ENCODE results near the gene RASAL3.

The RASAL3 gene

DNA sequence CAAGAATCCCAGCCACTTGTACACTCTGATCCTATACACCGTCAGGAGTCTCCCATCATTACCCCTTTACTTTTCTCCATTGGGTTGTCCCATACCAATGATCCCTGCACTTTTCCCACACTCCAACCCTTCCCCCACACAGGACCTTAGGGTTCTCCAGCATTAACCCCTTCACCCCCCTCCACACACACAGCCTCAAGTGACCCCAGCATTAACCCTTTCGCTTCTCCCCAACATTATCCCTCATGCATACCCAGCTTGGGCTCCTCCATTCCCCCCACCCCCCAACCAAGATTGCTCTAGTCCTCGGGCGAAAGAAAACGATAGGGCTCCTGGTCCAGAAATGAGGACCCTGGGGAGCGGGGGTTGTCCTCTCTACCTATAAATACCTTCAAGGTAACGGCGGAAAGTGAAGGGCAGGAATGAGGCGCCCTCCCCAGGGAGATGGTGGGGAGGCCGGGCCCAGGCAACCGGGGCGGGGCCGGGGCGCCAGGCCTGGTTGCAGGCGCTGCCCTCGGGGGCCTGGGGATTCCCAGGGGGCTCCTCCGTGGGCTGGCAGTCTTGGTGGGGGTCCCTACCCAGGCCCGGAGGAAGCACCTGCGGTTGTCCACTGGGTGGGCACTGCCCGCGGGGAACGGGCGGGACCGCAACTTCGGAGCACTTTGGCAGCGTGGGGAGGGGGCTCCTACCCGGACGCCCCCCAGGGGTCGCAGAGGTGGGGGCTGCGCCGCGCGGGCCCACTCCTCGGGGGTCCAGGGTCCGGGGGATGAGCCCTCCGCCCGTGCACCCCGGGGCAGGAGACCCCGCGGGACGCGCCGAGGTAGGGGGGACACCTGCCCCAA lies 15.3 kb downstream of the RASAL3 start:
- no peak for DNase-seq

DNA sequence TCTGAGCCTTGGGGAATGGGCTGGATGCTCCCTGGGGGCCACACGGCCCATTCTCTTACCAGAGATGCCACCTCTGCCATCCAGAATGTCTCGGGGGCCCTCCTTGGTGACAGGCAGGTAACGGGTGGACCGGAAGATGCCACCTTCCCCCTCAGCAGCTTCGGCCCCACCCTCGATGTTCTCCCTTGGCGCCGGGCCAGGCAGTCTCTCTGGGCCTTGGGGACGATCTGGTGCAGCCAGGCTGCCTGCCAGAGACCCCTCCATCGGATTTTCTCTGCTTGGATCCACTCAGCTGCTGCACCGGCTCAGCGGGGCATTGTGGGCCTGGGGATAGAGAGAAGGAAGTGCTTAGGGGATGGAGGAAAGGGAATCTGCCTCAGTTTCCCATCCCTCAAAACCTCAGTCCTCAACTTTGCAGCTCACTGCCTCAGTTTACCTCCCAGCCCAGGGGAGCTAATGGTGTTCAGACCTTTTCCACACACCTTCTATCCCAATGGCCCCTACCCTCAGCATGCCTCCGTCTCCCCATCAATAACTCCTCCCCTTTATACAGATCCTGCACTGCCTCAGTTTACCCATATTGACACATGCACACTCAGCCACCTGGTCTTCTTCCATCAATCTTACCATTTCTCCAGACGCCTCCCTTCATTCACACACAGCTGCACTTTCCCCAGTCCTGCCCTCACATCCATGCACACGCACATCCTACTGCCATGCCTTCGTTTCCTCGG lies 16.1 kb downstream of the RASAL3 start:
- no peak for DNase-seq

DNA sequence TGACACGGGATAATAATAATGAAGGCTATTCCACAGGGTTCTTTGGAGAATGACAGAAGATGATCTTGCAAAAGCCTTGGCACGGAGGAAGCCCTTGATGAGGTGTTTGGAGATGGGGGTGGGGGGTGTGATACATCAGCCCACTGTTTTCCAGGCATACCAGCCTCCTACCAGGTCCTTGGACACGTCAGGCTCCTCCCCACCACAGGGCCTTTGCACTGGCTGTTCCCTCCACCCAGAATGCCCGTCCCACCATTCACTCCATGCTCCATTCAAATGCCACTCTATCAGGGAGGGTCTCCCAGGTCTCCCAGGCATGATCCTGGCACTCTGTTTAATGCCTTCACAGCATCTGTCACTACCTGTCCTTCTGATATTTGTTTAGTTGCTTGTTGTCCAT lies 17.3 kb downstream of the RASAL3 start:
- DNase-seq, result no peak

DNA sequence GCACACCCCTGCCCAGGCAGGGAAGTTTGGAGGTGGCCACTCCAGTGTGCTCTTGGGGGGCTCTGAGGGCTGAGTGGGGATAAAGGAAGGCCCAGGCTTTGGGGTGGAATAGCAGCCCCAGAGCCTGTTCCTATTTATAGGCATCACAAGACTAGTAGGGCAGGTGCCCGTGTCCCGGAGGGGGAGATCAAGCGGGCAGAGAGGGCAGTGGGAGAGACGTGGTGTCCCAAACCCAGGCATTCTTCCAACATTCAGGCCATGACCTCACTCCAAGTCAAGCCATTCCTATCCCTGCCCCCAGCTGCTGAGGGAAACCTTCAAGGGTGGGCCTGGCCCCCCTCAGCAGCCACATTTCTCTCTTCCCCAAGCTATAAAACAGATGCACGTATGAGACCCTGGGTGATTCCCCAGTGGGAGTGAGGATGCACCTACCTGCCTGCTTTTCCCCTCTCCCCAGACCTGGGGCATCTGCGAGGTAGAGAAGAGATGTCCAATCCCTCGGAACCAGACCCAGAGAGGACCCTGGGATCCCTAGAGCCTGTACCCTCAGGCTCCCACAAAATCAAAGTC lies 18.5 kb downstream of the RASAL3 start:
- DNase-seq, result no peak

DNA sequence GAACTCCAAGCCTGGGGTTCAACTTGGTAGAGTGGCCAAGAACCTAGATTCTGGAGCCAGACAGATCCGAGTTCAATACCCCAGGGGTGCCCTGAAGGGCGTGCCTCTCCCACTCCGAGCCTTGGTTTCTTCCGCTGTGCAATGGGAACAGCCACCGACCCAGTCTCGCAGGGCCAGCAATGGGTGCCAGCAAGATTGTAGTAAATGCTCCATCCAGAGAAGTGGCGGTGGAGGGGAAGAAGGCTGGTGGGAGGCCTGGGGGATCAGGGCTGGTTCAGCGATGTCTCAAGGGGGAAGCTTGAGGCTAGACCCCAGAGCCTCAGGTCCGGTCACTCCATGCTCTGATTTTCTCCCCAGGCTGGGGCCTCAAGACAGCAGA lies 19.1 kb downstream of the RASAL3 start:
- DNase-seq, result no peak

DNA sequence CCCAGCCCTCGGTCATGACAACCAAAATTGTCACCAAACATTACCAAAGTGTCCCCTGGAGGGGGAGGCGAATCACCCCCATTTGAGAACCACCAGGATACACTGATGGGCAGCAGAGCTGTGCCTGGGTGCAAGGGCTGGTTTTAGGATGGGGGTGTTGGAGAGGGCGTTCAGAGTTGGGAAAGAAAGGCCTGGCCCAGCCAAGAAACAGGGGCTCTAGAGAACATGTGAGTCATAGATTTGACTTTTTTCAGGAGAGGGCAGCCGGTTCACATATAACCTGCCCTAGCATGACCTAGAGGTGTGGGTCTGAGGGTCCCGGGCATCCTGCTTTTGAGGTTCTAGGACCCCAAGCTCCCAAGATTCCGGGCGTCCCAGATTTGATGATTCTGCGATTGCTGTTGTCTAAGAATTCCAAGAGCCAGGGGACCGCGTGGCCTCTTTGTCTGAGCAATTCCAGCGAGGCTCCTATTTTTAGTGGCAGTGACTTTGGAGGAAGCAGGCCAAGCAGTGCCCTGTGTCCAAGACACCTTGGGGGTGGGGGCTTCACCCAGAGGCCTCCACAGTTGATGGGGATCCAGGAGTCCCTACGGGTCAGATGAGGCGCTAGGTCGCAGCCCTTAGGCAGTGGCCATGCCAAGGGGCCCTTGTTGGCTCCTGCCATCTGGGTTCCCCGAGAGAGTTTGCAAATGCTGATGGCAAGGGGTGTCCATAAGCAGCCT lies 19.7 kb downstream of the RASAL3 start:
- no peak for DNase-seq

DNA sequence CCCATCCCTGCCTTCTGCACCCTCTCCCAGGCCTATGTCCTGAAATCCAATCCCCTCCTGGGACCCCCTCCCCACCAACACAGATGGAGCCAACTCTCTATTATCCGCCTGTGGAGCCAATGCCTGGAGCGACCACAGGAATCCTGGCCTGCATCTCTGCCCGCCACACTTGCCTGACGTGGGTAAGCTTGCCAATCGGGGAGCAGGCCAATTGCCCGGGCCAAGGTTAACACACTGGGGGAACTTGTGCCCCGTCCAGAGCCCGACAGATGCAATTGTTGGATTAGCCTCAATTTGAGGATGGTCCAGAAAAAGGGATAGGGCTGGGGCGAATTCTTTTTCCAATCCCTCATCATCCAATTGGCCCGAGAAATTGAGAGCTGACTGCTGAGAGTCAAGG lies 20.5 kb downstream of the RASAL3 start:
- no peak for DNase-seq

DNA sequence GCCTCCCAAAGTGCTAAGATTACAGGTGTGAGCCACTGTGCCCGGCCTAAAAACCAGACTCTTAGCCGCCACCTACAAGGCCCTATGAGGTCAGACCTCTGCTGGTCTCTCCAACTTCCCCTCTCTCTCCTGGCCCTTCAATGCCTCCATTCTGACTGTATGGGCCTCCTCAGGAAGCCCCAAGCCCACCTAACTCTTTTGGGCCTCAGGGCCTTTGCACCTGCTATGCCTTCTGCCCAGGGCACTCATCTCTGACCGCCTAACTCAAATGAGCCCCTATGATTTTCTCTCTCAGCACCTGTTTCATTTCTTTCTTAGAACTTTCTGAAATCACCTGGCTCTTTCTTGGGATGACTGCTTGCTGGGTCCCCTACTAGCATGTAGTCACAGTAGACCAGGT lies 21.0 kb downstream of the RASAL3 start:
- no peak for DNase-seq

DNA sequence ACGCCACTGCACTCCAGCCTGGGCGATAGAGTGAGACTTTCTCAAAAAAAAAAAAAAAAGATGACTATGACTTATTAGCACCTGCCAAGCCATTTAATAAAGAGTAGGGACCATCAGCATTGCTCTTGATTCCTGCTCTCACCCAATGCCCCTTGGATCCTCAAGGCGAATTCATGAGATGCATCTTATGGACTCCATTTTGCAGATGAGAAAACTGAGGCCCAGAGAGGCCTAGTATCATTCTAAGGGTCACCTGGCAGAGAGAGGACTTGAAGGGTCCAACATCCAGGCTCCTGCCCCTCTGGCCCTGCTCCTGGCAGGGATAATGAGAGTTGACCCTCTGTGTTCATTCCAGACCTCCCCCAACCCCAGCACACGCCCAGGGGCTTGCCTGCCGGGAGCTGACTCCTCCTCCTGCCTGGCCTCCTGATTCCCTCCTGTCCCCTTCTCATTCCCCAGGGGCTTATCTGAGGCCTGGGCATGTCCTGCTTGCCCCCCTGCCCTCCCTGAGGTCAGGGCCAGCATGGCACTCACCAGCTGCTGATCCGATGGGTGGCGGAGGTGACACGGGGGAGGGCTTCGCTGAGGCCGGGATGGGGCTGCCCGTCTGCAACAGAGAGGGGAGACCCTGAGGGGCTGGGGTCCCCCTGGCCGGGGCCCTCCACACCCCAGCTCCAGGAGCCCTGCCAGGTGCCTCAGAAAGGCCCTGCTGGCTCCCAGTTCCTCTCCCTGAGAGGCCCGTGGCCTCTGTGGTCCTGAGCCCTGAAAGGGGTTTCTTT lies 22.0 kb downstream of the RASAL3 start:
- no peak for DNase-seq

DNA sequence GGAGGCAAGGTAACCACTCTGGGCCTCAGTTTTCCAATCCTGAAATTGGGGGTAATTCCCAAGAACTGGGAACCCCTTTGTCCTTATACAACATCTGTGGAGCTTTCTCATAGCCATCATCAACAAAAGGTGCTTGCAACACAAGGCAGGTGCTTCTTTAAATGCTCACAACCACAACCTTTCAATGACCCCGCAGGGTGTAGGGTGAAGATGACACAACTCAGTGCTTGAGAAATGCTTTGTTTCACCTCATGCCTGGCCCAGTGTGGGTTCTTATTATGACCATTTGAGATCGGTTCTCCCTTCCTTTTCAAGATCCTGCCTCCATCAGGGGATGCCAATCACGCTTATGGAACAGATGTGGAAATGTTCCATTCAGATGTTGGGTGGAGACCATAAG lies 23.0 kb downstream of the RASAL3 start:
- DNase-seq, result no peak

DNA sequence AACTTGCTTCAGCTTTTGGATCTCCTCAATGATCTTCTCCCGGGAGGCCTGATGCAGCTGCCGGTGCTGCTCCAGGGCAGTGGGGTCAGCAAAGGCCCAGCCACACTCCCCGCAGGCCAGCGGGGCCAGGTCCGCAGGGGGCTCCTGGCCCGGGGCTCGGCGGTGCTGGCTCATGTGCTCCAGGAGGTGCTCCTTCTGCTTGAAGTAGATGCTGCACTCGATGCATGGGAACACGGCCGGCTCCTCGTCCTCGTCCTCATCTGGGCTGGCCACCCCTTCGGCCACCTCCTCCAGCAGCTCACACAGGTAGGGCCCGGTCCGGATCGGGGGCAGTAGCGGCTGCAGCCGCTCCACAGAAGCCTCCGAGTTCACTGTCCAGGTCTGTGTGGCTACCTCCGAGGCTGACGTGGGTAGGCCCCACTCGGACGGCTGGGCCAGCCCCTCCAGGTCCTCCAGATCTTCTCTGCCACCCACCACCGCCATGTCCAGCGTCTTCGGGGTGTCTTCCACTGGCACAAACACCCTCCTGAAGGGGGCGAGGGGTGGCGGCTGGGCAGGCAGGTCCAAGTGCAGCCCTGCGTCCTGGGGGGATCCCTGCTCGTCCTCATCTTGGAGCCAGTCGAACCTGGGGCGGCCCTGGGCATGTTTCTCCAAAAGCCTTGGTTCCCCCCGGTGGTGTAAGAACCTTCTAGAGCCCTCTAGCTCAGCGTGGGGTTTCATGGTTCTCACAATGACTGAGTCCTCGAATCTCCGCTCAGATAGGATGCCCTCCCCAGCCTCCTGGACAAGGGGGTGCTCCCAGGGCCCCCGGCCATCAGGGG lies 24.3 kb downstream of the RASAL3 start:
- no peak for DNase-seq

DNA sequence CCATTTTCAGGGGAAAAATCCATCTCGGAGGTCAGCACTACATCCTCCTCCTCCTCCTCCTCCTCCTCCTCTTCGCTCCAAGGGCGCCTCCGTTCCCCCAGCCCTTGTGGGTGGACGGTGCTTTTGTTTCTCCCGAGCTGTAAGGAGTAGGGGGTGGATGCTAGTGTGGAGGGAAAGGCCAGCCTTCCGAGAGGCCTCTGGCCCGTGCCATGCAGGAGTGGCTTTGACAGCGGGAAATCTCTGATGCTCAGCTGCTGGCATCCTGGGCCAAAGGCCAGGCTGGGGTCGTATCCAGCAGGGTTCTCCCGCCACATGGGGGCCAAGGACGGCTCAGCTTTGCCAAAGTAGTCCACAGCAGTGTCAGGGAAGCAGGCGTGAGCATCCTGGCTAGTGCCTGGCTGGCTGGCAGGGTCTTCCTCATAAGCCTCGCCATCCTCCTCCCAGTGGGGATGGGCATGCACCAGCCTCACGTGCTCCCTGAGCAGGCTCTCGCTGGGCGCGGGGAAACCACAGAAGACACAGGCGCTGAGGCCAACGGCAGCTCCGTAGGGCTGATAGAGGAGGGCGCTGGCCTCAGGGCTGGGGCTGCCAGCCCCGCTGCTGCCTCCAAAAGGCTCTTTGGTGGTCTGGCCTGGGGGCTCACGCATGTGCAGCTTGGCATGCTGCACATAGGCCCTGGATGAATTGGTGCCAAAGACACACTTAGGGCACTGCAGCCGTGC lies 25.1 kb downstream of the RASAL3 start:
- DNase-seq, result no peak

DNA sequence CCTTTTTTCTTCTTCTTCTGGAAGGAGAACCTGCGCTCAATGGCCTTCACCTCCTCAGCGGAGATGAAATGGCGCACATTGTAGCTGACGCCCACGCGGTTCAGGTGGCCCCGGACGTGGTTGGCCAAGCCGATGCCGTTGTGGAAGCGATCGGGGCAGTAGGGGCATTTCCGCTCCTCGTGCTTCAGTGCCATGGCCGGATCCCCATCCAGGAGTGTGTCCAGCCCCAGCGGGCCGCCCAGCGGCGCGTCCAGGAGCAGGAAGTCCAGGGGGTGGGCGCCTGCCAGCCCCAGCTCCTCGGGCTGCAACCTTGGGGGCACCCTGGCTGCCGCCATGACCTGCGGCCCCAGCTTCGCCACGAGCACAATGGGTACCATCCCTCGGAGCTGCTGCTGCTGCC lies 25.8 kb downstream of the RASAL3 start:
- DNase-seq, result no peak

DNA sequence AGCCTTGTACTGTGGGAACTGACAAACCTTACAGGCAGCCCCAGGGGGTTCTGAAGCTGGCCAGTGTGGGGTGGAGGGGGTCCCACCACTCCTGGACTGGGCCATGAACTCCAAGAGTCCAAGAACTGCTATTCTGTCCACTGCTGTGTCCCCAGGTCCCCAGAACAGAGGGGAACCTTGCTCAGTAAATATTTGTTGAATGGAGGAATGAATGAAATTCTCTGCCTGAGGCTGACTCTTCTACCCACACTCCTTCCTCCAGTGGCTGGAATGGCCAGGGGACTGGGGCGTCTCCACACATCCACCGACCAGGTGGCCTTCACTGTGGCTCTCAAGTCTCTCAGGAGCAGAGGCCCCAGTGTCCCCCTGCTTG lies 26.2 kb downstream of the RASAL3 start:
- DNase-seq, result no peak

DNA sequence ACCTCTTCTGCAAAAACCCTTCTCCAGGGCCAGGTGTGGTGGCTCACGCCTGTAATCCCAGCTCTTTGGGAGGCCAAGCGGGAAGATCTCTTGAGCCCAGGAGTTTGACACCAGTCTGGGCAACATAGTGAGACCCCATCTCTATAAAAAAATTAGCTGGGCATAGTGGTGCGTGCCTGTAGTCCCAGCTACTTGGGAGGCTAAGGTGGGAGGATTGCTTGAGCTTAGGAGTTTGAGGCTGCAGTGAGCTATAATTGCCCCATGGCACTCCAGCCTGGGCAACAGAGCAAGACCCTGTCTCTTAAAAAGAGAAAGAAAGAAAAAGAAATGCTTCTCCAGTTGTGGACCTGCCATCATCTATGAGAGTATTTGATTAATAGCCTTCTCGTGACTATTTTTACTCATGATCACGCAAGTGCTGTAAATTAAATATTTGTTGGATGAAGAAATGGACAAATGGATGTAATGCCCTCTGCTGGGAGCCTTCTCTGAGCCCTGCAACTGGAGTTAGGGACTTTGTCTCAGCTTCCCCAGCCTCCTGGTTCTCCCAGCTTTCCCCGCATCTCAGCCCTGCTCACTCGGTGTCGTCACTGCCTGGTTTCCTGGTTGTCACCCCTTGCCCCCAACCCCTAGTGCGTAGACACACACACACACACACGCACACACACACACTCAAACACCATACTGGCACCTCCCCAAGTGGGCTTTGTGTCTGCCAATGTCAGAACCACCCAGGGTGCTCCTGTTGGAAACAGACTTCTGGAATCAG lies 26.8 kb downstream of the RASAL3 start:
- no peak for DNase-seq

DNA sequence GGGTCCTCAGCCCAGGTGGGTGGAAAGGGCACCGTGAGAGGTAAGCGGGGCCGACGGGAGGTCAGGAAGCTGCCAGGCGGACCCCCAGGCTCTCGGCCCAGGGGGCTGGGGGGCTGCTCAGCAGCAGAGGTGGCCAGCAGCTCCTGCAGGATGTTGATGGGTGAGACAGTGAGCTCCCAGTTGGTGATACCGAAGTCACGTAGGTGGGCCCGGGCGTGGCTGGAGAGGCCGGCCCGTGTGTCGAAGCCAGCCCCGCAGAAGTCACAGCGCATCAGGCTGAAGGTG lies 27.6 kb downstream of the RASAL3 start:
- no peak for DNase-seq

DNA sequence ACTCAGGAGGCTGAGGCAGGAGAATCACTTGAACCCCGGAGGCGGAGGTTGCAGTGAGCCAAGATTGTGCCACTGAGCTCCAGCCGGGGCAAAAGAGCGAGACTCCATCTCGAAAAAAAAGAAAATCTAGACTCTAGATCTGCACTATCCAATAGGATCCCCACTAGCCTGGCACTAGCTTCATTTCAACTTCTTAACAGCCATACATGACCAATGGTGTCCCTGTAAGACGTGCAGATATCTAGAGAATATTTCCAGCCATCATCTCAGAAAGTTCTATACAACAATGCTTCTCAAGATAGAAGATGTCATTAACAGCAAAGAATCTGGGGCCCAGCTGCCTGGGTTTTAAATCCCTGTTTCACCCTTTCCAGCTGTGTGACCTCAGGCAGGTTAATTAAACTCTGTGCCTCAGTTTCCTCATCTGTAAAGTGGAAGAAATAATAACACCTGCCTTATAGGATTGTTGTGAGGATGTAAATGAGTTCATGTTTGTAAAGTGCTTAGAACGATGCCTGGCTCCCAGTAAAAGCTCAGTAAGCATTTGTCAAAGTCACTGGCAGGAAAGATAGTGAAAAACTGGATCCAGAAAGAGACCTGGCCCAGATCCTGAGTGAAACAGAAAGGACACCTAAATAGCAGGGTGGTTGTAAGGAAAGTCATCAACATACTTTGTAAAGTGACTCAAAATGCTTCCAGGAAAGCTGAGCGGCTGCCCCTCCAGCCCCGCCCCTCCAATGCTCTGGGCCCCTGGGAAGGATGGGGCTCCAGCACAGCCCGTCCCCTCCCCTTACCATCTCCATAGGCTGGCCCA lies 28.1 kb downstream of the RASAL3 start:
- no peak for DNase-seq

DNA sequence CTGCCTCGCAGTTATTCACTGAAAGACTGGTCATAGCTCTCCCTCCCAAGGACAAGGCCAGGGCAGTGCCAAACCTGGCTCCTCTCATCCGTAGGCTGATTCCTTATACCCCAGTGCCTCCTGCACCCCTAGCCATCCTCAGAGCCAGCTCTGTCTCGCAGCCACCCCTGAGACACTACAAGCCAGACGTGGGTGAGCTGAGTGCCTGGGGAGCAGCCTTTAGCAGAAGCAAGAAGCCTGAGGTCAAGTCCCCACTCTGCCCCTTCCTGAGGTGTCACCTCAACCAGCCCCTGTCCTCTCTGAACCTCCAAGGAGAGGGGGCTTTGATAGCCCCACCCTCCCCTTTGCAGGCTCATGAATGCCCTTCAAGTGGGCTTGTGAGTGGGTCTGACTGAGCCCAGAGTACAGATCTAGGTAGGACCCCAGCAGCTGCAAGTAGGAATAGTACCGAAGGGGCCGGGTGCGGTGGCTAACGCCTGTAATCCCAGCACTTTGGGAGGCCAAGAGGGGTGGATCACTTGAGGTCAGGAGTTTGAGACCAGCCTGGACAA lies 30.8 kb downstream of the RASAL3 start:
- no peak for DNase-seq
